Mucosa of stomach (tissue), 1 donor: ENCODE measurements around the gene OR2V2.
"Not testable (repeated sequence)": the region's sequence is repeated elsewhere in the genome, so short reads cannot be mapped to it uniquely, and the experiment has no call there.

Experiments used
- H3K27me3 ChIP-seq: one replicate; pipeline ENCODE4 v1.7.0; 2013; ENCODE audit warnings: mild to moderate bottlenecking, low read length; ENCODE audit not compliant: control insufficient read depth, insufficient read depth
- H3K36me3 ChIP-seq: one replicate; pipeline ENCODE4 v1.7.0; 2013; ENCODE audit warnings: low read length; ENCODE audit not compliant: control insufficient read depth, insufficient read depth
- H3K4me1 ChIP-seq: one replicate; pipeline ENCODE4 v1.7.0; 2013; ENCODE audit warnings: mild to moderate bottlenecking, low read length; ENCODE audit not compliant: control insufficient read depth, insufficient read depth
- H3K4me3 ChIP-seq: one replicate; pipeline ENCODE4 v1.7.0; 2013; ENCODE audit warnings: low read length
- H3K9ac ChIP-seq: one replicate; pipeline ENCODE4 v1.7.0; 2013; ENCODE audit warnings: mild to moderate bottlenecking, low read length, moderate library complexity
- H3K9me3 ChIP-seq: one replicate; pipeline ENCODE4 v1.7.0; 2013; ENCODE audit warnings: mild to moderate bottlenecking, low read length, moderate library complexity; ENCODE audit not compliant: control insufficient read depth
- donor health status: Pancreatic carcinoma.

OR2V2 gene

GRCh38 chr5:181121675-181122561, 25.5 kb upstream of the OR2V2 start:
- no peaks in the 10 kb centered on the region for H3K9me3 ChIP-seq
- H3K36me3 ChIP-seq = no peaks in the 10 kb centered on the region
- no peak overlapping the region for H3K4me3 ChIP-seq
- H3K9ac ChIP-seq = no peak overlapping the region
- peaks cover 20% of the 10 kb centered on the region for H3K27me3 ChIP-seq
- H3K4me1 ChIP-seq = no peaks in the 10 kb centered on the region

- Histone ChIP-seq H3K27me3 (peaks cover 18% of the 10 kb centered on the region), H3K9me3 (no peaks in the 10 kb centered on the region), H3K4me3 (no peak overlapping the region), H3K36me3 (no peaks in the 10 kb centered on the region), H3K4me1 (no peaks in the 10 kb centered on the region), H3K9ac (no peak overlapping the region)
Measured at GRCh38 chr5:181124526-181124925, 22.9 kb upstream of the OR2V2 start.

- Histone ChIP-seq H3K36me3 (no peaks in the 10 kb centered on the region), H3K4me3 (no peak overlapping the region), H3K27me3 (peaks cover 18% of the 10 kb centered on the region), H3K9ac (no peak overlapping the region), H3K4me1 (no peaks in the 10 kb centered on the region), H3K9me3 (no peaks in the 10 kb centered on the region)
Measured at GRCh38 chr5:181126841-181127240, 20.5 kb upstream of the OR2V2 start.

- Histone ChIP-seq H3K36me3 (no peaks in the 10 kb centered on the region), H3K27me3 (peaks cover 18% of the 10 kb centered on the region), H3K9ac (no peak overlapping the region), H3K4me1 (no peaks in the 10 kb centered on the region), H3K4me3 (no peak overlapping the region), H3K9me3 (no peaks in the 10 kb centered on the region)
Measured at GRCh38 chr5:181127456-181127855, 19.9 kb upstream of the OR2V2 start.

- Histone ChIP-seq H3K27me3 (peaks cover 18% of the 10 kb centered on the region), H3K4me3 (no peak overlapping the region), H3K9me3 (no peaks in the 10 kb centered on the region), H3K36me3 (no peaks in the 10 kb centered on the region), H3K4me1 (no peaks in the 10 kb centered on the region), H3K9ac (no peak overlapping the region)
Measured at GRCh38 chr5:181127907-181128626, 19.3 kb upstream of the OR2V2 start.

- no peak overlapping the region for H3K4me3 ChIP-seq
- H3K27me3 ChIP-seq = peaks cover 18% of the 10 kb centered on the region
- H3K36me3 ChIP-seq = no peaks in the 10 kb centered on the region
- H3K4me1 ChIP-seq = no peaks in the 10 kb centered on the region
- no peak overlapping the region for H3K9ac ChIP-seq
- H3K9me3 ChIP-seq = no peaks in the 10 kb centered on the region
Measured at GRCh38 chr5:181129601-181130000, 17.8 kb upstream of the OR2V2 start.

GRCh38 chr5:181130081-181130480, 17.3 kb upstream of the OR2V2 start:
- not testable (repeated sequence) for H3K9ac ChIP-seq, H3K36me3 ChIP-seq, H3K4me1 ChIP-seq, H3K4me3 ChIP-seq, H3K9me3 ChIP-seq
- H3K27me3 ChIP-seq = peaks cover 16% of the 10 kb centered on the region

GRCh38 chr5:181130832-181131496, 16.4 kb upstream of the OR2V2 start, which contains the start of gene OR2V1:
Gene OR2V1, minus strand, starts transcription at chr5:181131169. Its CDS starts 5,865 bp downstream, at chr5:181125304.
- Histone ChIP-seq H3K4me1 (no peaks in the 10 kb centered on the region), H3K36me3 (no peaks in the 10 kb centered on the region), H3K9ac (no peak within 1 kb of the TSS), H3K4me3 (no peak within 1 kb of the TSS), H3K9me3 (no peaks in the 10 kb centered on the region), H3K27me3 (peaks cover 15% of the 10 kb centered on the region)

GRCh38 chr5:181131514-181131913, 15.9 kb upstream of the OR2V2 start:
- Histone ChIP-seq H3K36me3 (no peaks in the 10 kb centered on the region), H3K4me3 (no peak overlapping the region), H3K9me3 (no peaks in the 10 kb centered on the region), H3K4me1 (no peaks in the 10 kb centered on the region), H3K9ac (no peak overlapping the region), H3K27me3 (peaks cover 15% of the 10 kb centered on the region)

- Histone ChIP-seq H3K36me3 (no peaks in the 10 kb centered on the region), H3K4me3 (no peak overlapping the region), H3K27me3 (peaks cover 9% of the 10 kb centered on the region), H3K9me3 (no peaks in the 10 kb centered on the region), H3K9ac (no peak overlapping the region), H3K4me1 (no peaks in the 10 kb centered on the region)
Measured at GRCh38 chr5:181133083-181133482, 14.3 kb upstream of the OR2V2 start.

- Histone ChIP-seq H3K36me3 (no peaks in the 10 kb centered on the region), H3K27me3 (peaks cover 6% of the 10 kb centered on the region)
Measured at GRCh38 chr5:181133610-181134231, 13.7 kb upstream of the OR2V2 start.

More at GRCh38 chr5:181133610-181134231, 13.7 kb upstream of the OR2V2 start:
- H3K4me1 ChIP-seq = no peaks in the 10 kb centered on the region
- H3K4me3 ChIP-seq = no peak overlapping the region
- no peak overlapping the region for H3K9ac ChIP-seq
- no peaks in the 10 kb centered on the region for H3K9me3 ChIP-seq
